Activated T-cell treated with anti-CD3 and anti-CD28 coated beads for 1 hour (primary cell): ENCODE results near the gene CCR6.
A peak's percentile ranks its signal among the peaks of the same experiment; 100 is the strongest.
"Not testable (repeated sequence)": the region's sequence is repeated elsewhere in the genome, so short reads cannot be mapped to it uniquely, and the experiment has no call there.

Experiments used
- DNase-seq: peaks from one replicate; pipeline ENCODE4 v3.0.0-alpha.2; 2020; ENCODE audit warnings: low read depth

CCR6 gene

GRCh38 chr6:167122827-167123657, at the start of gene CCR6:
TSS of gene CCR6 (plus strand) at chr6:167123096. CDS start at chr6:167136135, 13,039 bp downstream.
- DNase-seq, result no peak

DNA sequence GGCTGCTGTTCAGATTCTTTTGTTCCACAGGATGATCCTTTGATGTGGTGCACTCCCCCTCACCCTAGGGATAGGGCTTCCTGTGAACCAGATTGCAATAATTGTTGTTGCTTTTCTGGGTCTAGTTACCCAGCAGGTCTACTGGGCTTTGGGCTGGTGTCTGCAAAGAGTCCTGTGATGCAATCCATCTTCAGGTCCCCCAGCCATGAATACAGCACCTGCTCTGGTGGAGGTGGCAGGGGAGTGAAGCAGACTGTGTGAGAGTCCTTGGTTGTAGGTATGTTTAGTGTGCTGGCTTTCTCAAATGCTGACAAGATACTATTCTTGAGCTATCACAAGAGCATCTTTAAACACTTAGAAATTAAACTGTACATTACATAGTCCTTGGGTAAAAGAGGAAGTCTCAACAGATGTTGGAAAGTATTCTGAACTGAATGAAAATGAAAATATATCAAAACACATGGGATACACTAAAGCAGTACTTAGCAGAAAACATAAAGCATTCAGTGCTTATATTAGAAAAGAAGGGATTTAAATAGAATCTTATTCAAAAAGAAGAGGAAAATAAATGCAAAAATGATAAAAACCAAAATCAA, 49.1 kb upstream of the CCR6 start:
- no peak for DNase-seq

DNA sequence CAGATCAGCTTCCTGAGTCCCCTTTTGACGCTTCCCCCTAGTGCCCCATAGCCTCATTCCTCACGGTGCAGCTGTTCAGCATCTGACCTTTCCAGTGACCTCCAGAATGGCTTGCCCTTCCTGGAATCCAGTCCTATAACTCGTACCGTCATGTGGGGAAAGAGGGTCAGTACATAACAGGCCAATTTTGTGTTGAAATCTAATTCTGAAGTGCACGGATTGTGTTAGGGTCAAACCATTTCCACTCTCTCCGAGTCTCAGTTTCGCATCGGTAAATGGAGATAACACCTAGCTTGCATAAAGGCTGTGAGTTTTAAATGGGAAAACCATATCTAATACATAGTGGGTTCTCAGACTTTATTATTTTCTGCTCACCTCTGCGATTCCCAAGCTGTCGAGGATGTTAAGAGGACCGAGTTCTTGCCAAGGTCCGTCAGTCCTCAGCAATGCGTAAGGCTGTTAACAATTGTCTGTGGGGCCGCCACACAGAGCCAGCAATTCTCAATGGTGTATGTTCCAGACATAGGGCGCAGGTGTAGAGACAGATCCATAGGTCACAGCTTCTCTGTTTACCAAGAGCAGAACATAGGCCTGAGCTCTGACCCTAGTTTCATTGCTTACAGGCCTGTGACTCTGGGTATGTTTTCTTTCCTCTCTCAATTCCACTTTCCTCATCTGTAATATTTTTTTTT, 45.5 kb upstream of the CCR6 start:
- no peak for DNase-seq

GRCh38 chr6:167078745-167079144, 44.2 kb upstream of the CCR6 start:
- DNase-seq, result no peak

GRCh38 chr6:167079853-167080297, 43.0 kb upstream of the CCR6 start:
- no peak for DNase-seq

GRCh38 chr6:167087857-167088354, 35.0 kb upstream of the CCR6 start:
- DNase-seq, result no peak

- DNase-seq, result not testable (repeated sequence)
Measured at GRCh38 chr6:167088741-167089140, 34.2 kb upstream of the CCR6 start.

GRCh38 chr6:167089243-167090142, 33.4 kb upstream of the CCR6 start:
- no peak for DNase-seq

GRCh38 chr6:167090171-167090570, 32.7 kb upstream of the CCR6 start:
- no peak for DNase-seq

DNA sequence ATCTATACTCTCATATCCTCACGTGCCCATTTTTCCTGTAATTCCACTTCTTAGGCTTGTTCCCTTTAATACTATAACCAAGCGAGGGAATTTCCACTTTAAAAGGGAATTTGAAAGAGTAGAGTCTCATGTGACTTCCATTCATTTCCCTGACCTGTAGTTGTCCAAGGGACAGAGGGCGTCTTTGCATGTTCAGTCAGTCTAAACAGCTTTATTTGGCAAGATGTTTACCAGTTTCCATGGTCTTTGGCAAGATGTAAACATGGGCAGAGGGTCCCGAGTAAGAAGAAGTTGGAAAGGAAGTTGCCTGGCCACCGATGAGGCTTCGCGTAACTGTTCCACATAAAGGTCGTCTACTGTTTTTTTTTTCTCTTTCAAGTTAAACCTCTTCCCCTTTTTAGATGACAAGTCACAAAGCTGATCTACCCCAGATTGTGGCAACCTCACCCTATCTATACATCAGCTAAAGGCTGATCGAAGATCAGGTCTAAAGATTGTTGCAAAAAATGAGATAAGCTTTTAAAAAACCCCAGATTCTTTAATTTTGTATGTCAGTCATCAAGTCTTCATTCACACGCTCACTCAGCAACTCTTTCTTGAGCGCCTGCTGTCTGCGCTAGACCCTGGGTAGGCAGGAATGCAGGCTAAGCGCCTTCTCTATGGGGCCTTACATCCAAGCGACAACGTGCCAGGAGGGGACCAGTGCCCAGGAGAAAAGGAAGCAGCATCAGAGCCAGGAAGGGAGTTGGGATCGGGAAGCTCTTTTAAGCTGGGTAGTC, 31.7 kb upstream of the CCR6 start:
- DNase-seq, result no peak

GRCh38 chr6:167091805-167092107, 31.1 kb upstream of the CCR6 start:
- no peak for DNase-seq

DNA sequence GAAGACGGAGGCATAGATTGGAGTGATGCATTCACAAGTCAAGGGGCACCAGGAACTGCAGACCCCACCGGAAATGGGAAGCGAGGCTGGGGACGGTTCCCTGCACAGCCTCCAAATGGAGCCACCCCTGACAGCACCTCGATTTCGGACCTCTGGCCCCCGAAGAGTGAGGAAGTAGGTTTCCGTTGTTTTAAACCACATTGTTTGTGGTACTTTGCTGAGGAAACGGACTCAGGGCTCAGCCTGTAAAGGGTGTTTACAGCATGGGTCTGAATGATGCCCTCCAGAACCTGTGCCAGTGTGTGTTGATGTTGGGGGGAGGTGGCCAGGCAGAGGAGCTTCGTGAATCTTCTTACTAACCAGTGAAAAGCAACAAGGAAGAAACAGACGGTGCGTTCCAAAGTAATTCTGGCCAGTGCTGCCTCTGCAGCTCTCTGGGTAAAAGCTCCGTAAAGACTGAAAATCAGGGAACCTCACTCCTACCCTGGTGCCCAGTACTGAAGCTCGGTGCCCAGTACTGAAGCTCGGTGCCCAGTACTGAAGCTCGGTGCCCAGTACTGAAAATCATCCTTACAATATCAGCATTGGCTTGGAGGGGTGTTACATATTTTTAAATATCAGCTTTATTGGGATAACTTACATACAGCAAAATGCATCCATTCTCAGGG, 30.1 kb upstream of the CCR6 start:
- no peak for DNase-seq

- DNase-seq, result no peak
Measured at GRCh38 chr6:167093406-167093921, 29.4 kb upstream of the CCR6 start.

- DNase-seq, result peak; percentile 49
Measured at GRCh38 chr6:167093922-167094432, 28.9 kb upstream of the CCR6 start.

GRCh38 chr6:167094436-167094819, 28.5 kb upstream of the CCR6 start:
- no peak for DNase-seq

DNA sequence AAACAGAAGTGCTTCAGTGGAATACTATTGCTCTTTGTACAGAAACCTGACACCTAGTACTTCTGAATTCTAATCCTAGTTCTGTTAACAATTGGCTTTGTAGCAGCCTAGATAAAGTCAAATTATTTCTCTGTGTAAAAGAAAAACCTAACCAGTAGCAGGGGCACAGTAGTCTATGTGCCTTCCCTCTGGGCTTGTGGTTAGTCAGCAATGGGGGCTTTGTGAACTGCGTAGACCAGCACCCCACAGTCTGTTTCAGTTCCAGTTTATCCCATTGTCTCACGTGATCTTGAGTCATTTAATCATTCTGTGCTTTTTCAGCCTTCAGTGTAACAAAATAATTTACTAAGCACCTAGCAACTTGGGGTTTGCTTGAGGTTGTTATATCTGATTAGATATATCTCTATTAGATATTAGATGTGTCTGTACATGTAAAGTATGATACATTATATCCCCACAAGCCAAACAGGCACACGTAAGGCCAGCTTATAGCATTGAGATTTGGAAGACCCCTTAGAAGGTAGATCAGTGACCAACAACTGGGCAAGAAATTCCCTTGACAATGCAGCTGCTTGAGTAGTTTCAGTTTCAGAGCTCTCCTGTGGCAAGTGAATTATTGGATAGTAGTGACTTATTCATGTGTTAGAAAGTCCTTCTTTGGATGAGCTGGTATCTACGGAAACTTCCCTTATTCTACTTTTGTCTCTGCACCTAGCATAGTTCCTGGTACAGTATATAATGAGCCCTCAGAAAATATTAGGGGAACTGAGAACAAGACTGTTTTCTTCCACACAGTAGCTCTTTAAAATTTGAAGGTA, 27.9 kb upstream of the CCR6 start:
- no peak for DNase-seq

- DNase-seq, result no peak
Measured at GRCh38 chr6:167095888-167096287, 27.0 kb upstream of the CCR6 start.

- DNase-seq, result no peak
Measured at GRCh38 chr6:167096991-167097390, 25.9 kb upstream of the CCR6 start.

- no peak for DNase-seq
Measured at GRCh38 chr6:167097770-167098169, 25.1 kb upstream of the CCR6 start.
